ENCODE data around the gene RASA2.

The RASA2 gene

GRCh38 chr3:141529717-141530414, 43.0 kb downstream of the RASA2 start:
- TF ChIP-seq CTCF (IDR thresholded peaks at IDR 0.05) = no peak

DNA sequence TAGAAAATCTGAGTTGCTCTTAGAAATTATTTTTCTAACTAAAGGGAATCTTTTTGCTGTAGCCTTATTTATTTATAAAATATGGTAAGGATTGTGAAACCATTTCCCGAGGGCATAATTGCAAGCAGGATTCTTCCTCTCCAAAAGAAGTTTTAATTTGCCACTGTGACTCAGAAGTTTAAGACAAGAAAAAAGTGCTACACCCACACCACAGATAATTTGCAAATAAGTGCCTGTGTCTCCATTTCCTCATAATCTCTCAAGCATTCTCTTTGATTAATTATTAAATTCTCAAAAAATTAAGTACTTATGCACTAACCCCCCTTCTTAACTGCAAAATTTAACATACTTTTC, 43.6 kb downstream of the RASA2 start:
- no peak for TF ChIP-seq CTCF (IDR thresholded peaks at IDR 0.05)

DNA sequence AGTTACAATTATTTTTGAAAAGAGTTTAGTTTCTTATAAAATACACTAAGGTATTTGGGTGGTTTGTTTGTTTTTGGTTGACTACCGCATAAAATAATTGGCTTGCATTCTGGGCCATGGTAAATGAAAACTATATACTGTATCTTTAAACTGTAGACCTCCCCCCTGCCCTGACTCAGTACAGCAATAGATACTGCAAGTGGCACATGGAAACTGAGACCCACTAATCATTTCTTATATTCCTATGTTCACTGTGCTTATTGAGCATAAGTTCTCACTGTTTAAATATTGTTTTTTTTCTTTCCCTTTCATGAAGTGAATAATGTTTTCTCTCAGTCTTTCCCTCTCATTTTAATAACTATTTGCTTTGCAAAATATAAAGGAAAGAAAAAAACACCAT, 45.8 kb downstream of the RASA2 start:
- no peak for TF ChIP-seq CTCF (IDR thresholded peaks at IDR 0.05)

- TF ChIP-seq CTCF (IDR thresholded peaks at IDR 0.05) = no peak
Measured at GRCh38 chr3:141537856-141538255, 51.0 kb downstream of the RASA2 start.

GRCh38 chr3:141538568-141539240, 51.9 kb downstream of the RASA2 start:
- TF ChIP-seq CTCF (IDR thresholded peaks at IDR 0.05) = no peak

DNA sequence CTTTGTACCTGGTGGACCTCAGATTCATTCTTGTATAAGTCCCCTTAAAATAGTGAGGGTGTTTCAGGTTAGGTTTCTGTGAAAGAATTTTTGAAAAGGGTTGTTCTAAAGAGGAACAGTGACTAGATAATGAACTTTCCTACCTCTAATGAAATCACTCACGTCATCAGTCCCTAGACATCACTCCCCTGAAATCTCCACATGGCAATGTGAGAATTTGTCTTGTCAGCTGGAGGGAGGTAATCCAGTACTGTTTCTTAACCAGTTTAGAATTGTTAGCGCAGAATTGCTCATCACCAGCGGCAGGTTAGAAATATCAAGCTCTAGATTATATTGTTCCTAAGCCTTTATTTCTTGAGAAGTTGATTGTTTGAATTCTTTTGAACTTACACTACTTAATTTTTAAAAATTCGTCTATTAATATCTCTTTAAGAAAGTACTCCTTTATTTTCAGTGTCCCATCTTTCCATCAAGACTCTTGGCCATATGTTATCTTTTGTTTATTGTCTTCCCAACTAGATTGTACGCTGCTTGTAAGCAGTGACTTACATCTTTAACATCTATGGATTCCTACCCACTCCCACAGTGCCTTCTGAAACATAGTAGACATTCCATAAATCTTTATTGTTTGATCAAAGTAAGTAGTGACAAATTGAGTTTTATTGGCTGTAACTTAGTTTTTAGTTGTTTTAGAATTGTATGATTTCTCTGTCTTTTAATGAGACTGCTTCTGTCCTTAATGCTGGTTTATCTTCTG, 52.8 kb downstream of the RASA2 start:
- TF ChIP-seq CTCF (IDR thresholded peaks at IDR 0.05) = no peak

DNA sequence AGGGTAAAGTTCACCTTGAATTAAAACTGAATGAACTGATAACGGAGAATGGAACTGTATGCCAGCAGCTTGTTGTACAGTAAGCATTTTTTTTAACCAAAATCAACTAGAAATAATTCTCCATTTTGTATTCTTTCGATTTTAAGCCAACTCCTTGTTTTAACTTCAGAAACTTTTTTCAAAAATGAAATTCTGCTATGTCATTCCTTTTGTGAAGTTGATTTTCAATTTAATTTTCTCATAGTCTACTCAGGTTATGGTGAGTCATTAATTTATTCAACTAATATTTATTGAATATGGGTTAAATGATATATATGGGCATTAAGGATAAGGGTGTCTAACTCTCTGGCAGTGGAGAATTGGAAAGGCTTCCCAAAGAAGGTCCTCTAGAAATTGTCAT, 53.7 kb downstream of the RASA2 start:
- TF ChIP-seq CTCF (IDR thresholded peaks at IDR 0.05) = no peak
